H4 (cell line): ENCODE data around the gene USP22. TPM values are rescaled to one million over a fixed set of nuclear protein-coding genes. Genes with fewer than 3 reads are reported as not detected.
A peak's percentile ranks its signal among the peaks of the same experiment; 100 is the strongest.

ENCODE experiments used
- DNase-seq: peaks from one replicate; pipeline ENCODE4 v3.0.0-alpha.2; 2015; ENCODE audit warnings: low spot score
- total RNA-seq: library from RNA; depleted of rRNA; stranded (reverse); fragments of >200 nt; shearing (Covaris generic); gene quantifications from 2 replicates; pipeline ENCODE4 v1.2.3, GENCODE V29; 2014

USP22 gene
- total RNA-seq, 1 experiment from 2014 or later, result 179 TPM

GRCh38 chr17:21049457-21049856 is 6.6 kb upstream of the USP22 start:
- no peak for DNase-seq

GRCh38 chr17:21046216-21046615 is 3.4 kb upstream of the USP22 start:
- DNase-seq, result no peak

GRCh38 chr17:21044971-21045370 is 2.2 kb upstream of the USP22 start:
- DNase-seq, result no peak

- peak; percentile 98 for DNase-seq
These were observed 753 bp upstream of the USP22 start for GRCh38 chr17:21043296-21044232.

- DNase-seq, result peak; percentile 62
These were observed 912 bp downstream of the USP22 start for GRCh38 chr17:21041741-21042457.

GRCh38 chr17:21039839-21040575 is 2.8 kb downstream of the USP22 start:
- DNase-seq, result peak; percentile 69

- DNase-seq, result no peak
These were observed 5.6 kb downstream of the USP22 start for GRCh38 chr17:21037117-21037803.

- DNase-seq, result no peak
These were observed 6.4 kb downstream of the USP22 start for GRCh38 chr17:21036361-21036881.

GRCh38 chr17:21035406-21035805 is 7.4 kb downstream of the USP22 start:
- DNase-seq, result no peak

- DNase-seq, result no peak
These were observed 8.2 kb downstream of the USP22 start for GRCh38 chr17:21034340-21035235.

- DNase-seq, result no peak
These were observed 9.5 kb downstream of the USP22 start for GRCh38 chr17:21033350-21033749.

GRCh38 chr17:21031756-21032396 is 10.9 kb downstream of the USP22 start:
- DNase-seq, result no peak

GRCh38 chr17:21030375-21030774 is 12.4 kb downstream of the USP22 start:
- DNase-seq, result no peak

GRCh38 chr17:21029515-21029914 is 13.3 kb downstream of the USP22 start:
- DNase-seq, result no peak

GRCh38 chr17:21029036-21029435 is 13.8 kb downstream of the USP22 start:
- DNase-seq, result no peak

GRCh38 chr17:21028192-21028591 is 14.6 kb downstream of the USP22 start:
- DNase-seq, result no peak

- DNase-seq, result no peak
These were observed 15.8 kb downstream of the USP22 start for GRCh38 chr17:21027031-21027430.

- DNase-seq, result no peak
These were observed 17.4 kb downstream of the USP22 start for GRCh38 chr17:21025451-21025850.

- no peak for DNase-seq
These were observed 18.8 kb downstream of the USP22 start for GRCh38 chr17:21024024-21024423.
